Measurements from ENCODE around the gene FRZB.

DNA sequence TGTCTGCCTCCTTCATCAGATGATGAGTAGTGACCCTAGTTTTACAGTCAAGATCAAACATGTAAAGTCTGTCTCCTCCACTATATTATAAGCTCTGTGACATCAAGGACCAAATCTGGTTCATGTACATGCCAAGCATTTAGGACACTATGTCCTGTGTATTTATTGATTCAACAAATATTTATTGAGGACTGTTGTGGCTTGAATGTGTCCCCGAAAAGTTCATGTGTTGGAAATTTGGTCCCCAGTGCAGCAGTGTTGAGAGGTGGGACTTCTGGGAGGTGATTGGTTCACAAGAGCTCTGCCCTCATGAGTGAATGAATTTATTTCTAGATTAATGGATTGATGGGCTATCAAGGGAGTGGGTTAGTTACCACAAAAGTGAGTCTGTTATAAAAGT, 46.6 kb upstream of the FRZB start:
- TF ChIP-seq CBFB (CRISPR knock-in tag; IDR thresholded peaks at IDR 0.05; ENCODE audit: low read depth) (no peak), CREM (CRISPR knock-in tag; IDR thresholded peaks at IDR 0.05) (no peak)
- TF ChIP-seq, protein P1, sequence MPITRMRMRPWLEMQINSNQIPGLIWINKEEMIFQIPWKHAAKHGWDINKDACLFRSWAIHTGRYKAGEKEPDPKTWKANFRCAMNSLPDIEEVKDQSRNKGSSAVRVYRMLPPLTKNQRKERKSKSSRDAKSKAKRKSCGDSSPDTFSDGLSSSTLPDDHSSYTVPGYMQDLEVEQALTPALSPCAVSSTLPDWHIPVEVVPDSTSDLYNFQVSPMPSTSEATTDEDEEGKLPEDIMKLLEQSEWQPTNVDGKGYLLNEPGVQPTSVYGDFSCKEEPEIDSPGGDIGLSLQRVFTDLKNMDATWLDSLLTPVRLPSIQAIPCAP (CRISPR knock-in tag; IDR thresholded peaks at IDR 0.05), result no peak
- TF ChIP-seq, protein P2, sequence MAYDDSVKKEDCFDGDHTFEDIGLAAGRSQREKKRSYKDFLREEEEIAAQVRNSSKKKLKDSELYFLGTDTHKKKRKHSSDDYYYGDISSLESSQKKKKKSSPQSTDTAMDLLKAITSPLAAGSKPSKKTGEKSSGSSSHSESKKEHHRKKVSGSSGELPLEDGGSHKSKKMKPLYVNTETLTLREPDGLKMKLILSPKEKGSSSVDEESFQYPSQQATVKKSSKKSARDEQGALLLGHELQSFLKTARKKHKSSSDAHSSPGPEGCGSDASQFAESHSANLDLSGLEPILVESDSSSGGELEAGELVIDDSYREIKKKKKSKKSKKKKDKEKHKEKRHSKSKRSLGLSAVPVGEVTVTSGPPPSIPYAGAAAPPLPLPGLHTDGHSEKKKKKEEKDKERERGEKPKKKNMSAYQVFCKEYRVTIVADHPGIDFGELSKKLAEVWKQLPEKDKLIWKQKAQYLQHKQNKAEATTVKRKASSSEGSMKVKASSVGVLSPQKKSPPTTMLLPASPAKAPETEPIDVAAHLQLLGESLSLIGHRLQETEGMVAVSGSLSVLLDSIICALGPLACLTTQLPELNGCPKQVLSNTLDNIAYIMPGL (CRISPR knock-in tag; IDR thresholded peaks at IDR 0.05), result no peak
